GM12864 (cell line): ENCODE measurements around the gene CDHR1.

Source experiments
- DNase-seq: peaks from one replicate; pipeline ENCODE4 v3.0.0-alpha.2; 2011; ENCODE audit warnings: low read depth
- H3K4me3 ChIP-seq: 2 replicates; pipeline ENCODE4 v1.5.1; 2011; ENCODE audit warnings: mild to moderate bottlenecking, low read depth, low read length, control low read depth
- TF ChIP-seq, protein P1 (sequence below): IDR thresholded peaks from 2 replicates; pipeline ENCODE4 v1.5.1; 2011; ENCODE audit warnings: low read depth, mild to moderate bottlenecking, moderate library complexity, low read length, control low read depth, inconsistent platforms; ENCODE audit errors: missing control alignments

CDHR1 gene

DNA sequence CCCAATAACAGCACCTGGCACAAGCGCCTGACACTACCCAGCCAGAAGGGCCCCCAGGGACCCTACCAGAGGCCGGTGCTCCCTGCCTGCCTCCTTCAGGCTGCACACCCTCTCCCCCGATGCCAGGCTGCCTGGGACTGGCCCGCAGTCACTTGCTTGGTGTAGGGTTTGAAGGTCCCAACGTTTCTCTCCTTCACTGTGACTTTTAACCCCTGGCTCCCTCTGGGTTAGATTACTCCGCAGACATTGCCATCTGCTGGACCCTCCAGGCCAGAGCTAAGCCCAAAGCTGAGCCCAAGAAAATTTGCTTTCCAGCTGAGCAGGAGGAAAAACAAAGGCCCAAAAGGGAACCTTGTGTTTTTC is 6.9 kb downstream of the CDHR1 start:
- H3K4me3 ChIP-seq, result no peak overlapping the region
- no peak for DNase-seq
- TF ChIP-seq, protein P1, sequence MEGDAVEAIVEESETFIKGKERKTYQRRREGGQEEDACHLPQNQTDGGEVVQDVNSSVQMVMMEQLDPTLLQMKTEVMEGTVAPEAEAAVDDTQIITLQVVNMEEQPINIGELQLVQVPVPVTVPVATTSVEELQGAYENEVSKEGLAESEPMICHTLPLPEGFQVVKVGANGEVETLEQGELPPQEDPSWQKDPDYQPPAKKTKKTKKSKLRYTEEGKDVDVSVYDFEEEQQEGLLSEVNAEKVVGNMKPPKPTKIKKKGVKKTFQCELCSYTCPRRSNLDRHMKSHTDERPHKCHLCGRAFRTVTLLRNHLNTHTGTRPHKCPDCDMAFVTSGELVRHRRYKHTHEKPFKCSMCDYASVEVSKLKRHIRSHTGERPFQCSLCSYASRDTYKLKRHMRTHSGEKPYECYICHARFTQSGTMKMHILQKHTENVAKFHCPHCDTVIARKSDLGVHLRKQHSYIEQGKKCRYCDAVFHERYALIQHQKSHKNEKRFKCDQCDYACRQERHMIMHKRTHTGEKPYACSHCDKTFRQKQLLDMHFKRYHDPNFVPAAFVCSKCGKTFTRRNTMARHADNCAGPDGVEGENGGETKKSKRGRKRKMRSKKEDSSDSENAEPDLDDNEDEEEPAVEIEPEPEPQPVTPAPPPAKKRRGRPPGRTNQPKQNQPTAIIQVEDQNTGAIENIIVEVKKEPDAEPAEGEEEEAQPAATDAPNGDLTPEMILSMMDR, result no peak

DNA sequence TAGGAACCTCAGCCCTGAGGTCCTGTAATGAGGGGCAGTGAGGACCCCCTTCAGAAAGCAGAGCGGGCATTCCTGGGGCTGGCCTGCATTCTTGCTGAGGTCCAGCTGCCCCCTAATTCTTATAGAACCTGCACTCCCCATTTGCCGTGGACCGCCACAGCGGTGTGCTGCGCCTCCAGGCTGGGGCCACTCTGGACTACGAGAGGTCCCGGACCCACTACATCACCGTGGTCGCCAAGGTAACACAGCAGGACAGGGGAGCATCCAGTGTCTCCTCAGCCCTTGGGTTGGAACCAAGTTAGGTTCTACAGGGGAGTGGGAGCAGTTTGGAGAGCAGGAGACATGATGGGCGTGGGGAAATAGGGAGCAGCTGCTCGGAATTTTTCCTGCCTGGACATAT is 7.3 kb downstream of the CDHR1 start:
- no peak for DNase-seq
- TF ChIP-seq, protein P1, result no peak
- no peak overlapping the region for H3K4me3 ChIP-seq

DNA sequence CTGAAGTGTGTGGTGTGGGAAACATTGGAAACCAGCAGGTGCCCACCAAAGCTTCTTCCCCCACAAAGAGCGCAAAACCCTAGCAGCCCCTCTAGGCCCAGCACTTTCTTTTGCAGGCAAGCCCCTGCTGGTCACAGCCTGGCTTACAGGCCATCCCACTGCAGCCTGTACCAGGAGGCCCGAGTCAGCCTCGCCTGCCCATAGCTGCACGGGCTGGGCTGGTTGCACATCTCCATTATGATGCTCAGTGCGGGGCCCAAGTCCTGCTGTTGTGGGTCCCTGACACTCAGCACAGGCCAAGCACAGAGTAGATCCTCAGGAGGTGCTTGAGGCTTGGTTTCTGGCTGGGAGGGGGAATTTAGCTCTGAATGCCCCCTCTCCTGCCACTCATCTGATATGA is 8.0 kb downstream of the CDHR1 start:
- H3K4me3 ChIP-seq, result no peak overlapping the region
- TF ChIP-seq, protein P1, result no peak
- no peak for DNase-seq

DNA sequence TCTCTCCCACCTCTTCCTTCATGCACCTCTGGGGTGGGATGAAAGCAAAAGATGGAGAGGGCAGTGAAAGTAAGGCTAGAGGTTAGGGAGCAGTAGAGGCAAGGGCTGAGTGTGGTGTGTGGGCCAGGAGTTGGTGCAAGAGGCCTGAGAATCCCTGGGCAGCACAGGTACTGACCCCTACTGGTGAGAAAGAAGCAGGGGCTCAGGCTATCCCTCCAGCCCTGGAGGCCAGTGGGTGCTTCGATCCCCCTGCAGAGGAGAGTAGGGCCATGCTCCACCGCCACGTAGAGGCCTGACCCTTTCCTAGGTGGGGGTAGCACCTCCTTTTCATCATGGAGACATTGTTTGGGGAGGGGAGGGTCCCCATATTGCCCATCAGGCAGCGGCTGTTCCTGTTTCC is 9.8 kb downstream of the CDHR1 start:
- H3K4me3 ChIP-seq, result no peak overlapping the region
- TF ChIP-seq, protein P1, result peak; percentile 83
- DNase-seq, result no peak

DNA sequence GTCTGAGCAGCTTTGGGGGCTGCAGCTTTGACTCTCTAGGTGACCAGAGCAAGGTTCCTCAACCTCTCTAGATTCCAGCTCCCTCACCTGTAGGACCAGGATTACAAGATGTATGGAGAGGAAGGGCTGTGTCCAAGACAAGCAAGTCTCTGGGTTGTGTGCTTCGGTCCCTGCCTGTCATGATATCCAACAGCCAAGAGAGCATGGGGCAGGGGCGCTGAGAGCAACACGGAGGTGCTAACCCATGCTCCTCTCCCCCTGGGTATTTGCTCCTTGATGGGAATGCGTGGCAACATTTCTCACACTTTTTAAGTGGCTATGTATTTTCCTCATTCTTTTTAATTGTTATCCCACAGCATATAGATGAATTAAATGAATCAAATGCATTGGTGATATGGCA is 10.3 kb downstream of the CDHR1 start:
- H3K4me3 ChIP-seq, result no peak overlapping the region
- TF ChIP-seq, protein P1, result no peak
- no peak for DNase-seq

DNA sequence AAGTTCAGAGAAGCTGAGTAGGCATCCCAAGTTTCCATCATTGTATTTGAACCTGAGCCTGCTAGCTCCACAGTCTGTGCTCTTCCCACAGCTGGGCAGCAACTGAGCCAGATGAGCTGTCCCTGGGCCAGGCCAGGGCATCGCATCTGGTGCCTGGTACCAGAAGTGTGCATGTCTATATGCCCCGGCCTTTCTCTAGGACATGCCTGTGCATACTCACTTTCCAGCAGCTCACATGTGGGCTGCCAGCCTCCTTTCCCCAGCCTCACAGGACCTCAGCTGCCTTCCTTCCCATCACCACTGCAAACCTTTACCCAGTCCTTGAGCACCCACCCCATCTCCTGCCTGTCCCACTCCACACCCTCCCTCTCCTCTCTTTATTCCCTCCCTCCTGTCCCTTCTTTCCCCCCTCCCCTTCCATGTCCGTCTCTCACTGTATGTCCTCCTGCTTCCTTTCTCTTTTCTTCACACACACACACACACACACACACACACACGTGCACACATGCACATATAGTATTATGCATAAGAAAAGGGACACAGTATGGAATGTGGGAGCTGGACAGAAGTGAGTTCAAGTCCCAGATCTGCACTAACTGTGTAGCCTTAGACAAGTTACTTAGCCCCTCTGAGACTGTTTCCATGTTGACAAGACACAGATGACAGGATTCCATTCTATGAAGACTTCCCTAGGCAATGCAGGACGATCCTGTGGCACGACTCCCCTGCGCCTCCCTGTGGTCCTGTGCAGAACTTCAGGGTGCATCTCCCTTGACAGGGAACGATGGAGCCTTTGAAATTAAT is 10.9 kb downstream of the CDHR1 start:
- H3K4me3 ChIP-seq, result no peak overlapping the region
- TF ChIP-seq, protein P1, result peak; percentile 98
- peak; percentile 24 for DNase-seq
